Stimulated activated CD8-positive, alpha-beta memory T cell treated with anti-CD3 and anti-CD28 coated beads, Interleukin-7, amount 100 ng/mL, for 24 hours (primary cell): ENCODE data around the gene TBCCD1.
"Not testable (repeated sequence)": the region's sequence is repeated elsewhere in the genome, so short reads cannot be mapped to it uniquely, and the experiment has no call there.

Source experiments
- DNase-seq: peaks from one replicate; pipeline ENCODE4 v3.0.0-alpha.2; 2020; ENCODE audit warnings: low read depth

Gene TBCCD1

DNA sequence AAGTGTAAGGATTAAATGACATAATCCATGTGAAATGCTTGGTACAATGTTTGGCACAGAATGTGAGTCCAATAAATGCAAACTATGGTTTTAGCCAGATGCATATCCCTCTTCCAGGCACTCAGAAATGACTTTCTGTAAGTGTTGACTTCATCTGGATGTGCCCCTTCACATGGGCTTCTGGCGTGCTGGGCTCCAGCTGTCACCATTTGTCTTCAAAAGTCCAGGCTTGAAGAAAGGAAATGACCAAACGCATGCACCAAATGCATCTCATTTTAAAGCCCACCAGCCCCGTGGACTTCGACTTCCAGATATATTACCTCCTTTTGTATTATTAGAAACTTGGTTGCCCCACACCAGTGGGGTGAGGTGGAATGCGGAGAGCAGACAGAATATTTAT, 46.7 kb downstream of the TBCCD1 start:
- no peak for DNase-seq

DNA sequence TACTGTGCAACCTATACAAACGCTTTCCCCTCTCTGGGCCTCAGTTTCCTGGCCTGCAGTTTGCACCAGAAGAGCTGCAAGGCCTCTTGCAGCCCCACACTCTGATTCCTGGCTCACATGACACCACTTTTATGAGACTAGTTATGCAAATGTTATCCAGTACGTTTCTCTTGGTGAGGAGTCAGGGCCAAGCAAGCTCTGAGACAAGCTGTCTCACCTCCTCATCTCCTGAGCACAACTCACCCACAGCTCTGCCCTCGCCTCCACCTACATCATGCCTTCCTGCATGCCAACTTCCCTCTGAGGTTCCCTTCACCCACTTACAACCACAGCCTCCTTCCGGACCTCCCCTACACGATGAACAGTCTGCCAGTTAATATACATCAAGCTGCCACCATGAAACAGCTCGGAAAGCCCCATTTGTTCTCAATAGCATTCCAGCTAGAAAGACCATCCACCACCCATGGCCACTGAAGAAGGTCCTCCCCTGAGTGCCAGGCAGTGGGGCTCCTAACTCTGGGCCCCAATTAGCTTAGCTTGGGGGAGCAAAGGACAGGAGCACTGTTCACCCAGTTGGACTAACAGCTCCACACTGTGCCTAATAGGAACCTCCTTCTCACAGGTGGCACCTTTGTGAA, 48.0 kb downstream of the TBCCD1 start:
- DNase-seq, result no peak

DNA sequence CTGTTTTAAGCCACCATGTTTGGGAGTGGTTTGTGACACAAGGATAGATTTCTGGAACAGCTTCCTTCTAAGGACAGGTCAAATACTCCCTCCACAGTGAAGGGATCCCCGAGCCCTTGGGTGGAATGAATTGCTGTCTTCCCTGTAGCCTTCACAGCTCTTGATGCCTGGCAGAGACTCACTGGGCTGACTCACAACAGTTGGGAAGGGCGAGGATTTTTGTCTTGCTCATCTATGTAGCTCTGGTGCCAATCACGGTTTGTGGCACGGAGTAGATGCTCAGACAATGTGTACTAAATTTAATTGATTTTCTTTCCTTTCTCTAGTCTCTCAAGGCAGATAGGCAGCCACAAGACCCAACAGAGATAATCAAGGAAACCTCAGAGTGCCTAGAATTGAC, 49.9 kb downstream of the TBCCD1 start:
- DNase-seq, result no peak

DNA sequence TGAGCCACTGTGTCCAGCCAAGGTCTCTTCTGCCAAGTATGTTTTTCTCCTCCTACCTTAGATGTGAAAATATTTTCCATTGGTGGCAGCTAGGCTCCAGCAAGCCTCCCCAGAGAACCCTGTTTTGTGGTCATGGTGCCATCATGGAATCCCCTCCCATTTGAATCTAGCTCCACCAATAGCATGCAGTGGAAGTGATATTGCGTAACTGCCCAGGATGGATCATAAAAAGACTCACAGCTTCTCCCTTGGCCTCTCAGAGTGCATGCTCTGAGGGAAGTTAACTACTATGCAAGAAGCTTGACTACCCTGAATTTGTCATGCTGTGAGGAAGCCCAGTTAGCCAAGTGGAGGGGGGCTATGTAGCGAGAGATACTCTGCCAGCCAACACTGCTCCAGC, 50.5 kb downstream of the TBCCD1 start:
- DNase-seq, result no peak

DNA sequence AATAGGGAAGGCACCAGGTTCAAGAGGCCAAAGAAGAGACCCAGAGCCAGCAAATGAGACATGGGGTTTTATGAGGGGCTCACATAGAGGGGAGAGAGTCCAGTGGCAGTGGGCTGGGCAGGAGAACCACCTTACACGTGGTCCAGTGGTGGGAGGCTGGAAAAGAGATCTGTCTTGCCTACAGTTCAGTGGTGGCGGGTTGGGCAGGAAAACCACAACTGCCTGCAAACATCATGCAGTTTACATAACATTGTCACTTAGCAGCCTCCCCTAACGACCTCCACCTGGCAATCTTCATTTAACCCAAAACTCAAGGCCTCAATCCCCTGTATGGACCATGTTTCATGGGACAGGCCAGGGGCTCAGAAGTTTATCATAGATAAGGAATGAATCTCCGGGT, 52.0 kb downstream of the TBCCD1 start:
- no peak for DNase-seq

- no peak for DNase-seq
Observed at GRCh38 chr3:186514296-186515002, 52.7 kb downstream of the TBCCD1 start.

GRCh38 chr3:186513386-186513785, 53.8 kb downstream of the TBCCD1 start:
- no peak for DNase-seq

GRCh38 chr3:186512570-186513302, 54.4 kb downstream of the TBCCD1 start:
- DNase-seq, result no peak

DNA sequence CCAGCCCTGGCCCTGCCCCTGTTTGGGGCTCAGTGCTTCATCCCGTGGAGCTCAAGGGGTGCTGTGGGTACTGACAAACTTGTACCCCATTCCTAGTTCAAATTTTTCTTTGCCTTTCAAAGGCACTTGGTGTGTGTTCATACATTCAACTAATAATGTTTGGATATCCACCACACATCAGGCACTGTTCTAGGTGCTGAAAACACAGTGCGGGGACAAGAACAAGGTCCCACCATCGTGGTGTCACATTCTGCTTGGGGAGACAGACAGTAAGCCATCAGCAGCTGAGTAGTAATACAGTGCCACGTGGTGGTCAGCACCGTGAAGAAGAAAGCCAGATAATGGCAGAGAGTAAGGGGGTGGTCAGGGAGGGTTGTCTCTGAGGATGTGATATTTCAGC, 55.4 kb downstream of the TBCCD1 start:
- no peak for DNase-seq

DNA sequence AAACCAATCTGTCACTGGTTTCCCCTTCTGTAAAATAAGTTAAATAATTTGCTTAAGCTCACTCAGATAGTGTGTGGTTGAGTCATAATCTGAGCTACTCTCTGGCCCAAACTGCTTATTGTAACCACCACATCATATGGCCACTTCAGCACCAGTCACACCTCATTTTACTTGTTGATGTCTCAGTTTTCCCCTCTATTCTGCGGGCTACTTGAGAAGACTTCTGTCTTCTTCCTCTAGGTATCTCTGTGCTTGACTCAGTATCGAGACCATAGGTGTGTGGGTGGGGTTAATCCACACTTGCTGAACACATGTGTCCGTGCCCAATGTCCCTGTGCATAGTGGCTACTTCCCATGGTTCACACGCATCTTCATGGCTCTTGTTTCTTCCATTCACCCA, 55.9 kb downstream of the TBCCD1 start:
- no peak for DNase-seq

- no peak for DNase-seq
Observed at GRCh38 chr3:186510374-186511079, 56.6 kb downstream of the TBCCD1 start.

DNA sequence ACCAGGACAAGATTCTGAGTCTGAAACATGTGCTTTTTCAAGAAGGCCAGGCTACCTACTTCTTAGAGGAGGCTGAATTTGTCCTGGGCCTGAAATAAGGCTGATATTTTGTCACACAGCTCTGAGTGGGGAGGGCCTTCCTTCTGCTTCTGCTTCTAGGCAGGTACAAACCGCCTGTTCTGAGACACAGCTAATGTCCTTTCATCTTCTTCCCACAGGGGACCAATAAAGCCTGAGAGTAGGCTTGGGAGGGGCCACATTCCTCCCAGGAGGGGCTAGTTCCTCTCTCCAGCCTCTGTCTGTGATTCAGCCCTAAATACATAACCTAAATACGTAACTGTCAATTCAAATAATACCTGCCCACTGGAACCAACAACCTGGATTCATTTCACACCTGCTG, 57.7 kb downstream of the TBCCD1 start:
- no peak for DNase-seq

DNA sequence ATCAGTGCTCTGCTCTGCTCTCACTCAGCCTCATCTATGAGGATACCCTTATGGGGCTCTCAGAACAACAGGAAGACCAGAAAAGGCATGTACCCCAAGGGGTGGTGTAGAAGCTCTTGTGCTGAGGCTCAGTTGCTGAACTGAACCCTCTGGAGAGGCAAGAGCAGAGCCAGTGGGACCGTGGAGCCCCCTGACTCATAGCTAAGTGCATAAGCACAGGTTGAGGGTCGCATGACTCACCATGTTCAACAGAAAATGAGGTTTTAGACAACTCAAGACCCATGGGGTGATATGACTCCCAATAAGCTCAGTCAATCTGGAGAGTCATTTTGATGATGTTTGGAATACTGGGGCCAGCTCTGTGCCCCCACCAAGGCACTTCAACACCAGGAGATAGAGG, 60.3 kb downstream of the TBCCD1 start:
- DNase-seq, result no peak

DNA sequence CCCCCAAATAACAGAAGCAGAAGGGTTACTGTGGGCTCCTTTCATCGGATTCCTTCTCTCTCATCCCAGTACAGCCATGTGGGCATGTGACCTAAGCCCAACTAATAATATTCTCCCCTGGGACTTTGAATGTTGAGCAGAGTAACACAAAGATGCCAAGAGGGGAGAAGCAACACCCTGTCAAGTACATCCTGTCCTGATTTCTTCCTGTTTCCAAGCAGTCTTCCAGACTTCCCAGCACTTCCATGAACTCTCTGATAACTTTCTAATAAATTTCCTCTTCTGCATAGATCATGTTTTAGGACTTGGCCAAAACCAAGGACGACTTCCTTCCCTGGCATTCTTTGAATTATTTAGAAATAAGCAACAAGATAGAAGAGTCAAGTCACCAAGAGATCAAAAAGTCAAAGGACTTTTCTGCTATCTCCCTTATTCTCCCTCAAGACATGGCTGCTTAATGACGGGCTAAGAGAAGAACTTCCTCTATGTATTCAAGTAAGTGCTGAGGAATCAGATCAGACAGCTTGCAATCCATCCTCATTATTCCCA, 60.9 kb downstream of the TBCCD1 start:
- DNase-seq, result no peak

GRCh38 chr3:186502966-186503712, 64.0 kb downstream of the TBCCD1 start:
- no peak for DNase-seq

GRCh38 chr3:186502138-186502948, 64.8 kb downstream of the TBCCD1 start:
- no peak for DNase-seq

DNA sequence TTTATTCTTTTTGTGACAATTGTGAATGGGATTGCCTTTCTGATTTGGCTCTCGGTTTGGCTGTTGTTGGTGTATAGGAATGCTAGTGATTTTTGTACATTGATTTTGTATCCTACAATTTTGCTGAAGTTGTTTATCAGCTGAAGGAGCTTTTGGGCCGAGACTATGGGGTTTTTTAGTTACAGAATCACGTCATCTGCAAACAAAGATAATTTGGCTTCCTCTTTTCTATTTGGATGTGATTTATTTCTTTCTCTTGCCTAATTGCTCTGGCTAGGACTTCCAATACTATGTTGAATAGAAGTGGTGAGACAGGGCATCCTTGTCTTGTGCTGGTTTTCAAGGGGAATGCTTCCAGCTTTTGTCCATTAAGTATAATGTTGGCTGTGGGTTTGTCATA, 67.2 kb downstream of the TBCCD1 start:
- DNase-seq, result not testable (repeated sequence)

GRCh38 chr3:186498022-186498421, 69.1 kb downstream of the TBCCD1 start:
- not testable (repeated sequence) for DNase-seq

- no peak for DNase-seq
Observed at GRCh38 chr3:186497608-186498007, 69.5 kb downstream of the TBCCD1 start.

DNA sequence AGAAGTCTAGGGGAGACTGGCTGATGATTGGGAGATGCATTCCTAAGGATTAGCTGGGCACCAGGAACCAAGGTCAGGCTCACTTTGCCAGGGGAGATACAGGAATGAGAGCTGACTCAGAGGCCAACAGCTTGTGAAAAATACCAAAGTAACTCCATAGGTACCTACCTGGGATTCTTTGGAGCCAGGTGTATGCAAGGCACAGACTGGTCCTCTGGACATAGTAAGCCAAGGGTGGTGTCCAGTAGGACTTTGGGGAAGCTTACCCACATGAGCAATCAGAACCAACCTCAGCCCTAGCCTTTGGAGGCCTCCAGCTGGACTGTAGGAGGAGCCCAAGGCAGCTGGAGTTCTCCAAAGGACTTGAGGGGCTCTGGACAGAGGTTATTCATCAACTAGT, 70.5 kb downstream of the TBCCD1 start:
- DNase-seq, result no peak
